ENCODE results near the gene RSF1.

RSF1 gene

GRCh38 chr11:77758331-77758730 lies 62.2 kb downstream of the RSF1 start:
- Histone ChIP-seq H2BK120ac (ENCODE audit: insufficient read depth, low read length, poor library complexity) (no peak overlapping the region), H4K91ac (ENCODE audit: low read depth, low read length) (no peak overlapping the region), H3K23ac (ENCODE audit: low read length) (no peak overlapping the region), H3K4me3 (ENCODE audit: low read depth, low read length) (no peak overlapping the region), H3K14ac (ENCODE audit: low read length) (no peak overlapping the region), H3K79me1 (ENCODE audit: low read length) (no peaks in the 10 kb centered on the region), H3K27me3 (ENCODE audit: insufficient read depth, low read length) (no peaks in the 10 kb centered on the region), H2BK5ac (ENCODE audit: low read depth, low read length, poor library complexity) (no peak overlapping the region), H4K8ac (ENCODE audit: low read depth, low read length) (no peak overlapping the region), H3K36me3 (ENCODE audit: control insufficient read depth in 1 of 2, insufficient read depth in 2 of 2, low read length in 2 of 2) (peaks cover 4 to 5% of the 10 kb centered on the region in 2 experiments), H3K18ac (ENCODE audit: low read length) (no peak overlapping the region), H2BK12ac (ENCODE audit: low read length) (no peak overlapping the region), H3K9ac (ENCODE audit: low read length) (no peak overlapping the region), H3K9me3 (ENCODE audit: insufficient read depth, low read depth, low read length) (no peaks in the 10 kb centered on the region), H3K4me1 (ENCODE audit: control insufficient read depth in 1 of 2, insufficient read depth in 2 of 2, low read length in 2 of 2) (no peaks in the 10 kb centered on the region), H3K4ac (ENCODE audit: low read depth, low read length) (no peak overlapping the region), H3K79me2 (ENCODE audit: control insufficient read depth, insufficient read depth, low read length, poor library complexity) (no peaks in the 10 kb centered on the region), H2AFZ (ENCODE audit: insufficient read depth, low read length, poor library complexity) (no peak overlapping the region), H3K4me2 (ENCODE audit: low read length) (no peak overlapping the region), H3K27ac (ENCODE audit: low read depth, low read length) (no peak overlapping the region), H2AK5ac (ENCODE audit: low read length) (no peak overlapping the region), H4K12ac (ENCODE audit: low read depth, low read length) (no peak overlapping the region)
- WGBS (ENCODE audit: extremely low coverage, insufficient coverage, insufficient read length), result no CpG with 5 or more reads among the region's 2 CpGs
- no peak for DNase-seq

- Histone ChIP-seq H4K12ac (ENCODE audit: low read depth, low read length) (no peak overlapping the region), H3K4ac (ENCODE audit: low read depth, low read length) (no peak overlapping the region), H3K27me3 (ENCODE audit: insufficient read depth, low read length) (no peaks in the 10 kb centered on the region), H3K18ac (ENCODE audit: low read length) (no peak overlapping the region), H2AFZ (ENCODE audit: insufficient read depth, low read length, poor library complexity) (no peak overlapping the region), H3K14ac (ENCODE audit: low read length) (no peak overlapping the region), H2BK12ac (ENCODE audit: low read length) (no peak overlapping the region), H3K79me2 (ENCODE audit: control insufficient read depth, insufficient read depth, low read length, poor library complexity) (no peaks in the 10 kb centered on the region), H2BK120ac (ENCODE audit: insufficient read depth, low read length, poor library complexity) (no peak overlapping the region), H3K23ac (ENCODE audit: low read length) (no peak overlapping the region), H2AK5ac (ENCODE audit: low read length) (no peak overlapping the region), H3K36me3 (ENCODE audit: control insufficient read depth in 1 of 2, insufficient read depth in 2 of 2, low read length in 2 of 2) (peaks cover 2 to 4% of the 10 kb centered on the region in 2 experiments), H3K9ac (ENCODE audit: low read length) (no peak overlapping the region), H3K4me1 (ENCODE audit: control insufficient read depth in 1 of 2, insufficient read depth in 2 of 2, low read length in 2 of 2) (peaks cover 2 to 6% of the 10 kb centered on the region in 2 experiments), H4K91ac (ENCODE audit: low read depth, low read length) (no peak overlapping the region), H4K8ac (ENCODE audit: low read depth, low read length) (no peak overlapping the region), H3K4me3 (ENCODE audit: low read depth, low read length) (no peak overlapping the region), H3K79me1 (ENCODE audit: low read length) (no peaks in the 10 kb centered on the region), H3K27ac (ENCODE audit: low read depth, low read length) (no peak overlapping the region), H3K4me2 (ENCODE audit: low read length) (no peak overlapping the region), H2BK5ac (ENCODE audit: low read depth, low read length, poor library complexity) (no peak overlapping the region), H3K9me3 (ENCODE audit: insufficient read depth, low read depth, low read length) (no peaks in the 10 kb centered on the region)
- no CpG with 5 or more reads among the region's 5 CpGs for WGBS (ENCODE audit: extremely low coverage, insufficient coverage, insufficient read length)
- no peak for DNase-seq
Observed at GRCh38 chr11:77753230-77753629, 67.3 kb downstream of the RSF1 start.

GRCh38 chr11:77752516-77752915 lies 68.0 kb downstream of the RSF1 start:
- peaks cover 2 to 4% of the 10 kb centered on the region in 2 experiments for H3K36me3 ChIP-seq (ENCODE audit: control insufficient read depth in 1 of 2, insufficient read depth in 2 of 2, low read length in 2 of 2)

GRCh38 chr11:77750394-77751156 lies 69.9 kb downstream of the RSF1 start:
- H3K4me3 ChIP-seq (ENCODE audit: low read depth, low read length), result no peak overlapping the region
- no peak for DNase-seq
- no peaks in the 10 kb centered on the region for H3K27me3 ChIP-seq (ENCODE audit: insufficient read depth, low read length)
- H4K8ac ChIP-seq (ENCODE audit: low read depth, low read length), result no peak overlapping the region
- no peak overlapping the region for H3K23ac ChIP-seq (ENCODE audit: low read length)
- H3K36me3 ChIP-seq (ENCODE audit: control insufficient read depth in 1 of 2, insufficient read depth in 2 of 2, low read length in 2 of 2), result peaks cover 0 to 4% of the 10 kb centered on the region in 2 experiments
- no peak overlapping the region for H3K27ac ChIP-seq (ENCODE audit: low read depth, low read length)
- no peak overlapping the region for H4K12ac ChIP-seq (ENCODE audit: low read depth, low read length)
- no peak overlapping the region for H3K18ac ChIP-seq (ENCODE audit: low read length)
- peaks cover 2 to 8% of the 10 kb centered on the region in 2 experiments for H3K4me1 ChIP-seq (ENCODE audit: control insufficient read depth in 1 of 2, insufficient read depth in 2 of 2, low read length in 2 of 2)
- H2AFZ ChIP-seq (ENCODE audit: insufficient read depth, low read length, poor library complexity), result no peak overlapping the region
- H3K79me2 ChIP-seq (ENCODE audit: control insufficient read depth, insufficient read depth, low read length, poor library complexity), result no peaks in the 10 kb centered on the region
- no peaks in the 10 kb centered on the region for H3K9me3 ChIP-seq (ENCODE audit: insufficient read depth, low read depth, low read length)
- no peak overlapping the region for H3K4ac ChIP-seq (ENCODE audit: low read depth, low read length)
- no peaks in the 10 kb centered on the region for H3K79me1 ChIP-seq (ENCODE audit: low read length)
- no peak overlapping the region for H3K14ac ChIP-seq (ENCODE audit: low read length)
- WGBS (ENCODE audit: extremely low coverage, insufficient coverage, insufficient read length), result no CpG with 5 or more reads among the region's 6 CpGs
- H2BK120ac ChIP-seq (ENCODE audit: insufficient read depth, low read length, poor library complexity), result no peak overlapping the region
- H3K9ac ChIP-seq (ENCODE audit: low read length), result no peak overlapping the region
- no peak overlapping the region for H2BK12ac ChIP-seq (ENCODE audit: low read length)
- no peak overlapping the region for H3K4me2 ChIP-seq (ENCODE audit: low read length)
- no peak overlapping the region for H4K91ac ChIP-seq (ENCODE audit: low read depth, low read length)
- no peak overlapping the region for H2AK5ac ChIP-seq (ENCODE audit: low read length)
- H2BK5ac ChIP-seq (ENCODE audit: low read depth, low read length, poor library complexity), result no peak overlapping the region

More at GRCh38 chr11:77752516-77752915, 68.0 kb downstream of the RSF1 start:
- Histone ChIP-seq H3K27ac (ENCODE audit: low read depth, low read length) (no peak overlapping the region), H3K27me3 (ENCODE audit: insufficient read depth, low read length) (no peaks in the 10 kb centered on the region), H3K14ac (ENCODE audit: low read length) (no peak overlapping the region), H3K9me3 (ENCODE audit: insufficient read depth, low read depth, low read length) (no peaks in the 10 kb centered on the region), H2AK5ac (ENCODE audit: low read length) (no peak overlapping the region), H3K4me2 (ENCODE audit: low read length) (no peak overlapping the region), H4K12ac (ENCODE audit: low read depth, low read length) (no peak overlapping the region), H2BK5ac (ENCODE audit: low read depth, low read length, poor library complexity) (no peak overlapping the region), H3K4me3 (ENCODE audit: low read depth, low read length) (no peak overlapping the region), H3K4ac (ENCODE audit: low read depth, low read length) (no peak overlapping the region), H2BK120ac (ENCODE audit: insufficient read depth, low read length, poor library complexity) (no peak overlapping the region), H2BK12ac (ENCODE audit: low read length) (no peak overlapping the region), H3K4me1 (ENCODE audit: control insufficient read depth in 1 of 2, insufficient read depth in 2 of 2, low read length in 2 of 2) (peaks cover 2 to 8% of the 10 kb centered on the region in 2 experiments), H2AFZ (ENCODE audit: insufficient read depth, low read length, poor library complexity) (no peak overlapping the region), H3K79me2 (ENCODE audit: control insufficient read depth, insufficient read depth, low read length, poor library complexity) (no peaks in the 10 kb centered on the region), H3K18ac (ENCODE audit: low read length) (no peak overlapping the region), H4K91ac (ENCODE audit: low read depth, low read length) (no peak overlapping the region), H3K23ac (ENCODE audit: low read length) (no peak overlapping the region), H3K79me1 (ENCODE audit: low read length) (no peaks in the 10 kb centered on the region), H4K8ac (ENCODE audit: low read depth, low read length) (no peak overlapping the region), H3K9ac (ENCODE audit: low read length) (no peak overlapping the region)
- peak; percentile 14 to 51 for DNase-seq
- no CpG with 5 or more reads among the region's 3 CpGs for WGBS (ENCODE audit: extremely low coverage, insufficient coverage, insufficient read length)
